K562 (cell line): ENCODE measurements around the gene SLC26A6. TPM values are rescaled to one million over a fixed set of nuclear protein-coding genes. Genes with fewer than 3 reads are reported as not detected.

Experiments used
- BCLAF1 ChIP-seq, 2 experiments: fragments of 450-650 bp in 1 of 2; IDR thresholded peaks; 2 replicates each; pipeline ENCODE4 v1.6.1; 2011 to 2017; ENCODE audit warnings: low read depth in 2 of 2, antibody characterized with exemption in 1 of 2, borderline replicate concordance in 1 of 2, low read length in 1 of 2, mild to moderate bottlenecking in 1 of 2, mixed read lengths in 1 of 2; ENCODE audit not compliant: control insufficient read depth in 1 of 2
- BRF2 ChIP-seq: IDR thresholded peaks from 3 replicates; pipeline ENCODE4 v1.6.1; 2011; ENCODE audit warnings: borderline replicate concordance, mild to moderate bottlenecking; ENCODE audit not compliant: insufficient read length, insufficient read depth
- CBFB ChIP-seq: sonication (generic); formaldehyde crosslinking; IDR thresholded peaks from 2 replicates; pipeline ENCODE4 v1.4.0; 2020; ENCODE audit warnings: mild to moderate bottlenecking, missing genetic modification reagents
- ESRRB ChIP-seq: fragments of 250-450 bp; sonication (Bioruptor Pico); IDR thresholded peaks from 2 replicates; pipeline ENCODE4 v1.5.0; 2020; ENCODE audit warnings: mild to moderate bottlenecking, moderate library complexity, borderline replicate concordance
- FOSL1 ChIP-seq: fragments of 200-800 bp; sonication (Bioruptor generic); conservative IDR thresholded peaks from 2 replicates; pipeline ENCODE4 v1.6.1; 2016; ENCODE audit warnings: missing genetic modification characterization, missing compliant biosample characterization
- GTF2A2 ChIP-seq: IDR thresholded peaks from 2 replicates; pipeline ENCODE4 v1.6.1; 2016; ENCODE audit warnings: mild to moderate bottlenecking, missing genetic modification characterization, missing compliant biosample characterization
- HEY1 ChIP-seq: fragments of 250-450 bp; sonication (Bioruptor Pico); IDR thresholded peaks from 2 replicates; pipeline ENCODE4 v1.5.0; 2020; ENCODE audit warnings: mild to moderate bottlenecking, moderate library complexity, borderline replicate concordance
- MCM5 ChIP-seq: fragments of 450-650 bp; IDR thresholded peaks from 2 replicates; pipeline ENCODE4 v1.6.1; 2016; ENCODE audit warnings: low read depth
- PCBP2 ChIP-seq: fragments of 200-400 bp; formaldehyde crosslinking; IDR thresholded peaks from 2 replicates; pipeline ENCODE4 v1.6.1; 2018; ENCODE audit warnings: low read length, low read depth, mild to moderate bottlenecking, moderate library complexity; ENCODE audit not compliant: poor library complexity, severe bottlenecking
- SNAPC5 ChIP-seq: fragments of 250-450 bp; sonication (Bioruptor Pico); IDR thresholded peaks from 2 replicates; pipeline ENCODE4 v1.8.0; 2021; ENCODE audit warnings: moderate library complexity, mild to moderate bottlenecking, inconsistent platforms
- U2AF2 ChIP-seq: fragments of 200-400 bp; formaldehyde crosslinking; optimal IDR thresholded peaks from 2 replicates; pipeline ENCODE3; 2017; ENCODE audit warnings: low read depth, mild to moderate bottlenecking, low read length
- ZKSCAN8 ChIP-seq: fragments of 200-800 bp; sonication (Bioruptor generic); IDR thresholded peaks from 2 replicates; pipeline ENCODE4 v1.6.1; 2016; ENCODE audit warnings: missing genetic modification characterization, missing compliant biosample characterization
- ZNF239 ChIP-seq: fragments of 250-450 bp; sonication (Bioruptor Pico); IDR thresholded peaks from 2 replicates; pipeline ENCODE4 v1.4.0; 2020; ENCODE audit warnings: mild to moderate bottlenecking
- ZNF507 ChIP-seq: conservative IDR thresholded peaks from 2 replicates; pipeline ENCODE4 v1.6.1; 2017; ENCODE audit warnings: missing genetic modification characterization, missing compliant biosample characterization
- ZNF699 ChIP-seq: fragments of 250-450 bp; sonication (Bioruptor Pico); IDR thresholded peaks from 2 replicates; pipeline ENCODE4 v1.8.0; 2021; ENCODE audit warnings: mild to moderate bottlenecking, moderate library complexity; ENCODE audit not compliant: insufficient replicate concordance
- ZNF79 ChIP-seq: fragments of 250-450 bp; sonication (Bioruptor Pico); IDR thresholded peaks from 2 replicates; pipeline ENCODE4 v1.4.0; 2020; ENCODE audit warnings: low read depth, mild to moderate bottlenecking, moderate library complexity
- polyA plus RNA-seq, 8 experiments: library from polyadenylated mRNA; depleted of rRNA in 4 of 8; stranded (reverse) in 5 of 8; unstranded in 3 of 8; fragments of >200 nt; fragmentation: Nextera tagmentation in 2 of 8; fragmentation: Illumina TruSeq in 1 of 8; extraction: Ambion mirVana in 2 of 8; extraction: Trizol in 1 of 8; gene quantifications; 2 replicates each; pipeline versions ENCODE4 v1.2.1 to v1.2.3, GENCODE V29; 2011 to 2014; ENCODE audit warnings: inconsistent platforms in 1 of 8, missing spikeins in 1 of 8
- total RNA-seq, 7 experiments: library from RNA; depleted of rRNA in 6 of 7; stranded (reverse); fragments of >200 nt in 6 of 7; fragmentation: Illumina TruSeq in 2 of 7; extraction: Trizol in 2 of 7; gene quantifications; 2 replicates each; pipeline versions ENCODE4 v1.2.1 to v1.2.3, GENCODE V29; 2011 to 2021; ENCODE audit warnings: low replicate concordance in 1 of 7
- TF ChIP-seq, protein P1 (sequence below): fragments of 450-650 bp; IDR thresholded peaks from 2 replicates; pipeline ENCODE4 v1.6.1; 2017; ENCODE audit warnings: antibody characterized with exemption
- TF ChIP-seq, protein P2 (sequence below): fragments of 250-450 bp; sonication (Bioruptor Pico); IDR thresholded peaks from 2 replicates; pipeline ENCODE4 v1.5.0; 2022; ENCODE audit warnings: mild to moderate bottlenecking

SLC26A6 gene
- total and polyA plus RNA-seq, 9 of the 15 experiments (the other 6 are each of a cell fraction or from before 2014, with no cell fraction given) = 2.1 to 27.2 (median 14.8) TPM

DNA sequence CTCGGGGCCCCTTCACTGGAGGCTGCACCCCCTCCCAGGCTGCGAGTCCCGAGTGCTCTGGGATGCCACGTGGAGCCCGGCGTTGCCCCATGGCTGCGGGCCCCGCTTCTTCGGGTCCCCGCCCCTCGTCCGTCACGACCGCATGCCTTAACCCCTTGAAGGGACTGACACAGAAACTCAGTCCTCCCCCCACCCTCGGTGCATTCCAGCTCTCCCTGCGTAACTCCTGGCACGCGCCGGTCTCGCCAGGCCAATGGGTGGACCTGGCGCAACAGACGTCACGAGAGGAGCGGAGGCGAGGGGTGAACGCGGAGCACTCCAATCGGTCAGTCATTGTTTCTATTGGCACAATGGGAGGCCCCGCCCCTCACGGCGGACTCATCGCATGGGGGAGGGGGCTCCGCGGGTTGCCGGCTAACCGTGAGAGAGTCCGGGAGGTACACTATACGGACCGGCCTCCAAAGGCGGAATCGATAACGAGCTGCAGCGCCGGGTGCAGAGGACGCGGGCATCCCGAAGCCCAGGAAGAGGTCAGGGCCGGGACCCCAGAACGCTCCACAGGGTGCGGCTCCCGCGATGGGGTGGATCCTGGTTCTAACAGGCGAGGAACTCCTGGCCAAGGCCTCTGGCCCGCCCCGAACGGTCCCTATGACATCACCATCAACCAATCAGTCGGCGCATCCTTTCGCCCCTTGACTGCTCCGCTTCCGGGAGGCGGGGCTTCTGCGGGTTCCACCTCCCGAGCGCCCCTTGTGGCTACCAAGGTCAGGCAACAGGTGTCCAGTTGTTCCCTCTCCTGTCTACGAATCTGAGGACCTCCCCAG, 28.4 kb upstream of the SLC26A6 start (continued):
- TF ChIP-seq BCLAF1 (IDR thresholded peaks at IDR 0.05; ENCODE audit: borderline replicate concordance in 1 of 2, control insufficient read depth in 1 of 2, low read depth in 2 of 2, low read length in 1 of 2) (no peak), ZKSCAN8 (no peak), PCBP2 (no peak), SNAPC5 (no peak), U2AF2 (no peak), BRF2 (no peak), ZNF699 (CRISPR knock-in tag) (no peak), MCM5 (no peak), ESRRB (CRISPR knock-in tag) (no peak), ZNF79 (CRISPR knock-in tag) (no peak), CBFB (CRISPR knock-in tag) (no peak), ZNF507 (tag) (no peak), GTF2A2 (tag) (no peak), HEY1 (CRISPR knock-in tag) (no peak), FOSL1 (peak; percentile 75), ZNF239 (CRISPR knock-in tag) (no peak)
- TF ChIP-seq, protein P1, sequence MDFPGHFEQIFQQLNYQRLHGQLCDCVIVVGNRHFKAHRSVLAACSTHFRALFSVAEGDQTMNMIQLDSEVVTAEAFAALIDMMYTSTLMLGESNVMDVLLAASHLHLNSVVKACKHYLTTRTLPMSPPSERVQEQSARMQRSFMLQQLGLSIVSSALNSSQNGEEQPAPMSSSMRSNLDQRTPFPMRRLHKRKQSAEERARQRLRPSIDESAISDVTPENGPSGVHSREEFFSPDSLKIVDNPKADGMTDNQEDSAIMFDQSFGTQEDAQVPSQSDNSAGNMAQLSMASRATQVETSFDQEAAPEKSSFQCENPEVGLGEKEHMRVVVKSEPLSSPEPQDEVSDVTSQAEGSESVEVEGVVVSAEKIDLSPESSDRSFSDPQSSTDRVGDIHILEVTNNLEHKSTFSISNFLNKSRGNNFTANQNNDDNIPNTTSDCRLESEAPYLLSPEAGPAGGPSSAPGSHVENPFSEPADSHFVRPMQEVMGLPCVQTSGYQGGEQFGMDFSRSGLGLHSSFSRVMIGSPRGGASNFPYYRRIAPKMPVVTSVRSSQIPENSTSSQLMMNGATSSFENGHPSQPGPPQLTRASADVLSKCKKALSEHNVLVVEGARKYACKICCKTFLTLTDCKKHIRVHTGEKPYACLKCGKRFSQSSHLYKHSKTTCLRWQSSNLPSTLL = no peak
- TF ChIP-seq, protein P2, sequence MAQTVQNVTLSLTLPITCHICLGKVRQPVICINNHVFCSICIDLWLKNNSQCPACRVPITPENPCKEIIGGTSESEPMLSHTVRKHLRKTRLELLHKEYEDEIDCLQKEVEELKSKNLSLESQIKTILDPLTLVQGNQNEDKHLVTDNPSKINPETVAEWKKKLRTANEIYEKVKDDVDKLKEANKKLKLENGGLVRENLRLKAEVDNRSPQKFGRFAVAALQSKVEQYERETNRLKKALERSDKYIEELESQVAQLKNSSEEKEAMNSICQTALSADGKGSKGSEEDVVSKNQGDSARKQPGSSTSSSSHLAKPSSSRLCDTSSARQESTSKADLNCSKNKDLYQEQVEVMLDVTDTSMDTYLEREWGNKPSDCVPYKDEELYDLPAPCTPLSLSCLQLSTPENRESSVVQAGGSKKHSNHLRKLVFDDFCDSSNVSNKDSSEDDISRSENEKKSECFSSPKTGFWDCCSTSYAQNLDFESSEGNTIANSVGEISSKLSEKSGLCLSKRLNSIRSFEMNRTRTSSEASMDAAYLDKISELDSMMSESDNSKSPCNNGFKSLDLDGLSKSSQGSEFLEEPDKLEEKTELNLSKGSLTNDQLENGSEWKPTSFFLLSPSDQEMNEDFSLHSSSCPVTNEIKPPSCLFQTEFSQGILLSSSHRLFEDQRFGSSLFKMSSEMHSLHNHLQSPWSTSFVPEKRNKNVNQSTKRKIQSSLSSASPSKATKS (CRISPR knock-in tag) = no peak
